Muscle layer of duodenum (tissue), 2 donors: ENCODE measurements around the gene ECHS1.
A peak's percentile ranks its signal among the peaks of the same experiment; 100 is the strongest.
"Not testable (repeated sequence)": the region's sequence is repeated elsewhere in the genome, so short reads cannot be mapped to it uniquely, and the experiment has no call there.

Experiments used
- H3K27ac ChIP-seq: one replicate; pipeline ENCODE4 v1.7.0; 2013; ENCODE audit warnings: mild to moderate bottlenecking, low read length
- H3K27me3 ChIP-seq: one replicate; pipeline ENCODE4 v1.7.0; 2013; ENCODE audit warnings: low read depth, mild to moderate bottlenecking, control low read depth, low read length
- H3K36me3 ChIP-seq, 2 donors: one replicate each; pipeline ENCODE4 v1.7.0; 2013; ENCODE audit warnings: low read length in 2 of 2, control low read depth in 1 of 2, mild to moderate bottlenecking in 1 of 2; ENCODE audit not compliant: insufficient read depth in 2 of 2, control insufficient read depth in 1 of 2
- H3K4me1 ChIP-seq, 2 donors: one replicate each; pipeline ENCODE4 v1.7.0; 2013; ENCODE audit warnings: low read length in 2 of 2, mild to moderate bottlenecking in 2 of 2, control low read depth in 1 of 2, moderate library complexity in 1 of 2; ENCODE audit not compliant: insufficient read depth in 2 of 2, control insufficient read depth in 1 of 2
- H3K4me3 ChIP-seq, 2 donors: one replicate each; pipeline ENCODE4 v1.7.0; 2013; ENCODE audit warnings: low read length in 2 of 2, low read depth in 1 of 2, mild to moderate bottlenecking in 1 of 2
- H3K9me3 ChIP-seq, 2 donors: one replicate each; pipeline ENCODE4 v1.7.0; 2013; ENCODE audit warnings: low read length in 2 of 2, control low read depth in 1 of 2, mild to moderate bottlenecking in 1 of 2; ENCODE audit not compliant: control insufficient read depth in 1 of 2
- donor health status: healthy.

ECHS1 gene

DNA sequence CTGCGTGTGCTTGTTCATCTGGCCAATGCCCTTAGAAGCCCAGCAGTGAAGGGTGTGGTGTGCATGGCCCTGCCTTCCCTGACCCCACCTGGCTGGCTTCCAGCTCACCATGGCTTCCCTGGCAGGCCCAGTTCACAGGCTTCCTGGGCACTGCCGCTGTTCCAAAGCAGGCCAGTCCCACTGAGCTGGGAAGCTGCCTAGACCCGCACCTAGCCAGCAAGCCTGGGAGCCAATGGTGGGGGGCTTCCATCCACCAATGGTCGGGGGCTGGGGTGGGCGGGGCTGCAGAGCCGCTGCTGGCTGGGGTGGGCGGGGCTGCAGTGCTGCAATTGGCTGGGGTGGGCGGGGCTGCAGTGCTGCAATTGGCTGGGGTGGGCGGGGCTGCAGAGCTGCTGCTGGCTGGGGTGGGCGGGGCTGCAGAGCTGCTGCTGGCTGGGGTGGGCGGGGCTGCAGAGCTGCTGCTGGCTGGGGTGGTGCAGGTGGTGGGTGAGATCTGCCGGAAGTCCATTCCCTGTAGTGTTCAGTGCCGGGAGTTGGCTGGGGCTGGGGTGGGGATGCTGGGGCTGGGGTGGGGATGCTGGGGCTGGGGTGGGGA, 48.9 kb downstream of the ECHS1 start:
- no peaks in the 10 kb centered on the region for H3K36me3 ChIP-seq
- no peak overlapping the region for H3K4me3 ChIP-seq
- H3K4me1 ChIP-seq = peaks cover 0 to 17% of the 10 kb centered on the region in 2 donors
- no peak overlapping the region for H3K27ac ChIP-seq
- H3K9me3 ChIP-seq = peaks cover 0 to 2% of the 10 kb centered on the region in 2 donors
- peaks cover 42% of the 10 kb centered on the region for H3K27me3 ChIP-seq

DNA sequence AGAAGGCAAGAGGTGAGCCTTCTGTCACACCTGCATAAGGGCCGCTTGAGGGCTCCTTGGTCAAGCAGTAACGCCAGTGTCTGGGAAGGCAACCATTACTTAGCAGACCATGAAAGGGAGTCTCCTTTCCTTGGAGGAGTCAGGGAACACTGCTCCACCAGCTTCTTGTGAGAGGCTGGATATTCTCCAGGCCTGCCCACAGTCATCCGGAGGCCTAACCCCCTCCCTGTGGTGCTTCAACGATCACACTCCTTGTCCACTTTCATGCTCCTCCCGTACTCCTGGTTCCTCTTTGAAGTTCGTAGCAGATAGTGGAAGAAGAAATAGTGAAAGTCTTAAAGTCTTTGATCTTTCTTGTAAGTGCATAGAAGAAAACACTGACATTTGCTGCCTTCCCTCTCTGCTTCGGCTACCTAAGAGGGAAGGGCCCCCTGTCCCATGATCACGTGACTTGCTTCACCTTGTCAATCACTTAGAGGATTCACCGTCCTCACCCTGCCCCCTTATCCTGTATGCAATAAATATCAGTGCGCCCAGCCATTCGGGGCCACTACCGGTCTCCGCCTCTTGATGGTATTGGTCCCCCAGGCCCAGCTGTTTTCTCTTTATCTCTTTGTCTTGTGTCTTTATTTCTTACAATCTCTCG, 51.0 kb downstream of the ECHS1 start:
- H3K36me3 ChIP-seq, H3K9me3 ChIP-seq, H3K27ac ChIP-seq, H3K4me3 ChIP-seq: not testable (repeated sequence)
- peaks cover 0 to 24% of the 10 kb centered on the region in 2 donors for H3K4me1 ChIP-seq
- H3K27me3 ChIP-seq = peaks cover 25% of the 10 kb centered on the region

DNA sequence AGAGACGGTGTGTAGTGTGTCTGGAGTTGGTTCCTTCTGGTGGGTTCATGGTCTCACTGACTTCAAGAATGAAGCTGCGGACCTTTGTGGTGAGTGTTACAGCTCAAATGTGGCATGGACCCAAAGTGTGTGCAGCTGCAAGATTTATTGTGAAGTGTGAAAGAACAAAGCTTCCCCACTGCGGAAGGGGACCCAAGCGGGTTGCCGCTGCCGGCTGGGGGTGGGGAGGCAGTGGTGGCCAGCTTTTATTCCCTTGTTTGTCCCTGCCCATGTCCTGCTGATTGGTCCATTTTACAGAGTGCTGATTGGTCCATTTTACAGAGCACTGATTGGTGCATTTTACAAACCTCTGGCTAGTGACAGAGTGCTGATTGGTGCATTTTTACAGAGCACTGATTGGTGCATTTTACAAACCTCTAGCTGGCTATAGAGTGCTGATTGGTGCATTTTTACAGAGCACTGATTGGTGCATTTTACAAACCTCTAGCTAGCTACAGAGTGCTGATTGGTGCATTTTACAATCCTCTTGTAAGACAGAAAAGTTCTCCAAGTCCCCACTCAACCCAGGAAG, 52.2 kb downstream of the ECHS1 start:
- not testable (repeated sequence) for H3K36me3 ChIP-seq, H3K9me3 ChIP-seq, H3K27ac ChIP-seq, H3K4me3 ChIP-seq
- Histone ChIP-seq H3K27me3 (peaks cover 13% of the 10 kb centered on the region), H3K4me1 (peaks cover 0 to 20% of the 10 kb centered on the region in 2 donors)

DNA sequence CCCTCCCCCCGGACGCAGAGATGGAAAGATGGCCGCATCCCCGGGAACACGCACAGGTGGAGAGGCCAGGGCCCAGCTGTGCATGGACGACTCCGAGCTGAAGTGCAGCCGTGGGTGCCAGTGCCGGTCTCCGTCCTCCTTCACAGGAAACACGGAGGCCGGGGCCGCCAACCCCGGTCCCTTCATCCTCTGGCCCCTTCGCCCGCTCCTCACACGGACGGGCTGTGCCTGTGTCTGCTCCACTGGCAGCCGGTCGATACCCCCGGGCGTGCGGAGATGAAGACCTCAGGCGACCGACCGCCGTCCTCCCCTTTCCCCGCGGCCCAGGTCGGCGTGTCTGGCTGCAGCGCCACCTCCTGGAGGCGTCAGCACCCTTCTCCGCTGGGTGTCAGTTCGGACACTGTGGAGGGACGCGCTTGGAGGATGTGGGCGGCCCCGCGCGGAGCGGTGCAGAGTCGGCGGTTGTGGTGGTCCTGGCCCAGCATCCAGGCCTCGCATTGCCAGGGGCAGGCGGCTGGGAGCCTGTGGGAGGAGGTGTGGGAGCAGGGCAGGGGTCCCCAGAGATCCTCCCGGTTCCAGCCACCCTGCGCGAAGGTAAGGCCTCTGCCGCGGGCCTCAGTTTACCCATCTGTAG, 54.5 kb downstream of the ECHS1 start:
- Histone ChIP-seq H3K27me3 (peaks cover 8% of the 10 kb centered on the region), H3K27ac (no peak overlapping the region), H3K36me3 (no peaks in the 10 kb centered on the region), H3K4me1 (peaks cover 0 to 7% of the 10 kb centered on the region in 2 donors), H3K4me3 (peak overlapping the region in 1 of 2 donors; percentile 45), H3K9me3 (peaks cover 0 to 2% of the 10 kb centered on the region in 2 donors)

DNA sequence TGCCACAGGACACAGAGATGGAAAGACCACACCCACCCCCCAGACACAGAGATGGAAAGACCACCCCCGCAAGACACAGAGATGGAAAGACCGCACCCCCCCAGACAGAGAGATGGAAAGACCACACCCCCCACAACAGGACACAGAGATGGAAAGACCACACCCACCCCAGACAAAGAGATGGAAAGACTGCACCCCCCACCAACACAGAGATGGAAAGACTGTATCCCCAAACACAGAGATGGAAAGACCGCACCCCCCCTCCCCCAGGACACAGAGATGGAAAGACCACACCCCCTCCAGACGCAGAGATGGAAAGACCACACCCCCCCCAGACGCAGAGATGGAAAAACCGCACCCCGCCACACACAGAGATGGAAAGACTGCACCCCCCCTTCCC, 56.4 kb downstream of the ECHS1 start:
- no peak overlapping the region for H3K27ac ChIP-seq
- peaks cover 8% of the 10 kb centered on the region for H3K27me3 ChIP-seq
- H3K4me1 ChIP-seq = peaks cover 0 to 7% of the 10 kb centered on the region in 2 donors
- peaks cover 0 to 15% of the 10 kb centered on the region in 2 donors for H3K36me3 ChIP-seq
- peaks cover 0 to 2% of the 10 kb centered on the region in 2 donors for H3K9me3 ChIP-seq
- H3K4me3 ChIP-seq = no peak overlapping the region

DNA sequence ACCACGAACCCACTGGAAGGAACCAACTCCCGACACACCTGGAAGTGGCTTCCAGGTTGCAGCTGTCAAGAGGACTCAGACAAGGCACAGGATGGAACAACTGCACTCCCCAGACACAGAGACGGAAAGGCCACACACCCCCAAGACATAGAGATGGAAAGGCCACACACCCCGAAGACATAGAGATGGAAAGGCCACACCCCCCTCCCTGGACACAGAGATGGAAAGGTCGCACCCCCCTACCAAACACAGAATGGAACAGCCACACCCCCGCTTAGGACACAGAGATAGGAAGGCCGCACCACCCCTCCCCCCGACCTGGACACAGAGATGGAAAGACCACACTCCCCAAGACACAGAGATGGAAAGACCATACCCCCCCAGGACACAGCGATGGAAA, 56.9 kb downstream of the ECHS1 start:
- Histone ChIP-seq H3K4me3 (no peak overlapping the region), H3K9me3 (peaks cover 0 to 2% of the 10 kb centered on the region in 2 donors), H3K27me3 (peaks cover 8% of the 10 kb centered on the region), H3K36me3 (peaks cover 0 to 19% of the 10 kb centered on the region in 2 donors), H3K4me1 (peaks cover 0 to 7% of the 10 kb centered on the region in 2 donors), H3K27ac (no peak overlapping the region)

DNA sequence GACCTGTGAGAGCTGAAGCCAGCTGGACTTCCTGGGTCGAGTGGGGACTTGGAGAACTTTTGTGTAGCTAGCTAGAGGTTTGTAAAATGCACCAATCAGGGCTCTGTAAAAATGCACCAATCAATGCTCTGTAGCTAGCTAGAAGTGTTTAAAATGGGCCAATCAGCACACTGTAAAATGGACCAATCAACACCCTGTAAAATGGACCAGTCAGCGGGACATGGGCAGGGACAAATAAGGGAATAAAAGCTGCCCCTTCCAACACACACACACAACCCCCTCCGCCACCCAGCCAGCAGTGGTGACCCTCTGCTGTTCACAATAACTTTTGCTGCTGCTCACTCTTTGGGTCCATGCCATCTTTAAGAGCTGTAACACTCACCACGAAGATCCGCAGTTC, 57.3 kb downstream of the ECHS1 start:
- H3K27me3 ChIP-seq = peaks cover 8% of the 10 kb centered on the region
- H3K4me3 ChIP-seq = no peak overlapping the region
- H3K9me3 ChIP-seq = peaks cover 0 to under 1% of the 10 kb centered on the region in 2 donors
- H3K27ac ChIP-seq = no peak overlapping the region
- H3K4me1 ChIP-seq = peaks cover 0 to 7% of the 10 kb centered on the region in 2 donors
- H3K36me3 ChIP-seq = peaks cover 0 to 22% of the 10 kb centered on the region in 2 donors

DNA sequence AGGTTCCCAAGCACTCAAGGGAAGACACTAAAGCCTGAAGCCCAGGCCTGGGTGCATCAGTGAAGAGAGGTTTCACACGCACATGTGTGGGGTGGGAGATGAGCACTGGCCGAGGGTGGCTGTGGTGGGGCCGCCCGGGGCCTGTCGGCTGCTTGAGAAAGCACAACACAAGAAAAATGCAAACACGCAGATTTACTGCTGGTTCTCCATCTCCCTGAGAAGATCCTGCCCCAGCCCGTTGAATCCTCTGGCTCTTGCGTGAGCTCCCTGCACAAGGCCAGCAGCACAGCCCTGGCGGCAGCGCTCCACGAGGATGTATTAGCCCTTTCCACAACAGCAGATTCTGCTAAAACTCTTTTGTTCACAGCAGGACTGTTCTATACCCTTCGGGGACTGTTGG, 58.2 kb downstream of the ECHS1 start:
- Histone ChIP-seq H3K9me3 (no peaks in the 10 kb centered on the region), H3K4me3 (no peak overlapping the region), H3K27me3 (peaks cover 8% of the 10 kb centered on the region), H3K27ac (no peak overlapping the region), H3K36me3 (peaks cover 0 to 32% of the 10 kb centered on the region in 2 donors), H3K4me1 (peaks cover 0 to 7% of the 10 kb centered on the region in 2 donors)

DNA sequence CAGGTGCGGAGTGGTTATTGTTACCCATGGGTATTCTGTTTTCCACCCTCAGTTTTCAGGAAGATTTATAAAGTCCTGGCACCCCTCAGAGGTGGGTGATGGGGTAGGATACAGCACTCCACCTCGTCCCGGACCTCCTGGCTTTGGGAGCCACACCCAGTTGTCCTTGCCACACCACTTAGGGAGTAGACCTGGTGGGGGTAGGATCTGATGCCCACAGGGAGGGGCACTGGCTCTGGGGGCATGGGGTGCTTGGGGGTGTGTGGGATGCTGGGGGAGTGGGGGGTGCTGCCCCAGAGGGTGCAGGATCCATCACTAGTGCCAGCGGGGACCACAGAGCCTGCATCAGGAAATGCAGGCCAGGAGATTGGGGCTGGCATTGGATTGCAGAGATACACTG, 60.0 kb downstream of the ECHS1 start:
- Histone ChIP-seq H3K27ac (no peak overlapping the region), H3K4me3 (no peak overlapping the region), H3K4me1 (peaks cover 0 to 4% of the 10 kb centered on the region in 2 donors), H3K9me3 (no peaks in the 10 kb centered on the region), H3K27me3 (no peaks in the 10 kb centered on the region), H3K36me3 (peaks cover 0 to 39% of the 10 kb centered on the region in 2 donors)

DNA sequence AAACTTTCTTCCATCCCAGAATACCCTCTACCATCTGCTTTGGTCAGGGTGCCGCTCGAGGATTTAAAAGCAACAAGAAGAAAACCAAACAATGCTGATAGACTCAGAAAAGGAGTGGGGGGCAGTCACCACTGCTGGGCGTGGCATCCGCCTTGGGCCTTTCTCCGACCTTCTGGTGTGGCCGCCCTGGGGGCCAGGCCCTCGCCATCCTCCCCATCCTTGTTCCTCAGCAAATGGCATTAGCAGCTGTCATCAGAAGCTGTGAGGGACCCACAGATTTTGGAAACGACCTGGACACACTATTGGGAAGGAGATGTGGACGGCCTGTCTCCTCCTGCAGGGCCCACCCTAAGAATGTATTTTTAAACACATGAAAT, 60.4 kb downstream of the ECHS1 start:
- Histone ChIP-seq H3K27ac (no peak overlapping the region), H3K27me3 (no peaks in the 10 kb centered on the region), H3K36me3 (peaks cover 0 to 40% of the 10 kb centered on the region in 2 donors), H3K4me1 (peaks cover 0 to 7% of the 10 kb centered on the region in 2 donors), H3K9me3 (no peaks in the 10 kb centered on the region), H3K4me3 (no peak overlapping the region)
